ENCODE results near the gene CTTNBP2. TPM values are rescaled to one million over a fixed set of nuclear protein-coding genes. Genes with fewer than 3 reads are reported as not detected.

Gene CTTNBP2
- total RNA-seq, 1 donor, result 11.9 TPM

- TF ChIP-seq CTCF (IDR thresholded peaks at IDR 0.05; ENCODE audit: insufficient read depth, low read length), result no peak
- no peak for DNase-seq (ENCODE audit: low read depth)
- no peak overlapping the region for H3K4me3 ChIP-seq (ENCODE audit: low read depth, low read length)
Measured at GRCh38 chr7:117901089-117901797, 28.0 kb upstream of the CTTNBP2 start.

- H3K4me3 ChIP-seq (ENCODE audit: low read depth, low read length), result no peak overlapping the region
- no peak for DNase-seq (ENCODE audit: low read depth)
- TF ChIP-seq CTCF (IDR thresholded peaks at IDR 0.05; ENCODE audit: insufficient read depth, low read length), result no peak
Measured at GRCh38 chr7:117896339-117896738, 23.1 kb upstream of the CTTNBP2 start.

- no peak for DNase-seq (ENCODE audit: low read depth)
Measured at GRCh38 chr7:117895276-117895675, 22.0 kb upstream of the CTTNBP2 start.

GRCh38 chr7:117894037-117894436, 20.8 kb upstream of the CTTNBP2 start:
- no peak for DNase-seq (ENCODE audit: low read depth)
- no peak for TF ChIP-seq CTCF (IDR thresholded peaks at IDR 0.05; ENCODE audit: insufficient read depth, low read length)
- no peak overlapping the region for H3K4me3 ChIP-seq (ENCODE audit: low read depth, low read length)

More at GRCh38 chr7:117895276-117895675, 22.0 kb upstream of the CTTNBP2 start:
- H3K4me3 ChIP-seq (ENCODE audit: low read depth, low read length), result no peak overlapping the region
- no peak for TF ChIP-seq CTCF (IDR thresholded peaks at IDR 0.05; ENCODE audit: insufficient read depth, low read length)

GRCh38 chr7:117892821-117893220, 19.6 kb upstream of the CTTNBP2 start:
- no peak for DNase-seq (ENCODE audit: low read depth)
- H3K4me3 ChIP-seq (ENCODE audit: low read depth, low read length), result no peak overlapping the region
- TF ChIP-seq CTCF (IDR thresholded peaks at IDR 0.05; ENCODE audit: insufficient read depth, low read length), result no peak

GRCh38 chr7:117889611-117890010, 16.4 kb upstream of the CTTNBP2 start:
- TF ChIP-seq CTCF (IDR thresholded peaks at IDR 0.05; ENCODE audit: insufficient read depth, low read length), result no peak
- no peak overlapping the region for H3K4me3 ChIP-seq (ENCODE audit: low read depth, low read length)
- no peak for DNase-seq (ENCODE audit: low read depth)

- no peak for TF ChIP-seq CTCF (IDR thresholded peaks at IDR 0.05; ENCODE audit: insufficient read depth, low read length)
- no peak for DNase-seq (ENCODE audit: low read depth)
- no peak overlapping the region for H3K4me3 ChIP-seq (ENCODE audit: low read depth, low read length)
Measured at GRCh38 chr7:117888627-117889026, 15.4 kb upstream of the CTTNBP2 start.

Measured in fibroblast of the aortic adventitia (primary cell).